Thoracic aorta (tissue), 2 donors: ENCODE results near the gene PRSS12. TPM values are rescaled to one million over a fixed set of nuclear protein-coding genes. Genes with fewer than 3 reads are reported as not detected.
A peak's percentile ranks its signal among the peaks of the same experiment; 100 is the strongest.
"Not testable (repeated sequence)": the region's sequence is repeated elsewhere in the genome, so short reads cannot be mapped to it uniquely, and the experiment has no call there.

ENCODE experiments used
- ATAC-seq: fragments of 150-250 bp; one replicate; pipeline ENCODE4 v1.8.0; 2017; ENCODE audit warnings: low read depth; ENCODE audit not compliant: insufficient number of reproducible peaks, low FRiP score
- DNase-seq: peaks from one replicate; pipeline ENCODE4 v3.0.0-alpha.2; 2020; ENCODE audit warnings: low spot score
- H3K27ac ChIP-seq, 2 donors: fragments of 200-600 bp; sonication (generic); 1 replicate in 1 of 2; 2 replicates in 1 of 2; pipeline ENCODE4 v1.5.1; 2016; ENCODE audit warnings: mild to moderate bottlenecking in 2 of 2, moderate library complexity in 2 of 2
- H3K27me3 ChIP-seq: fragments of 200-600 bp; sonication (generic); replicated peaks from 2 replicates; pipeline ENCODE4 v1.6.0; 2016; ENCODE audit warnings: mild to moderate bottlenecking; ENCODE audit not compliant: insufficient read depth
- H3K36me3 ChIP-seq: fragments of 200-600 bp; sonication (generic); one replicate; pipeline ENCODE4 v1.5.1; 2016
- H3K4me1 ChIP-seq, 2 donors: fragments of 200-600 bp; sonication (generic); 1 replicate in 1 of 2; 2 replicates in 1 of 2; pipeline versions ENCODE4 v1.5.1 to v1.6.0; 2016; ENCODE audit warnings: low read depth in 2 of 2, mild to moderate bottlenecking in 1 of 2; ENCODE audit not compliant: control insufficient read depth in 1 of 2
- H3K4me3 ChIP-seq: fragments of 200-600 bp; sonication (generic); 2 replicates; pipeline ENCODE4 v1.5.1; 2016; ENCODE audit warnings: mild to moderate bottlenecking
- H3K9me3 ChIP-seq: fragments of 200-600 bp; sonication (generic); 2 replicates; pipeline ENCODE4 v1.5.1; 2016
- CTCF ChIP-seq: fragments of 200-600 bp; sonication (generic); IDR thresholded peaks from one replicate; pipeline ENCODE4 v1.5.1; 2019; ENCODE audit warnings: antibody characterized with exemption
- total RNA-seq, 2 donors: library from RNA; depleted of rRNA; stranded (reverse); fragments of >200 nt; gene quantifications; one replicate each; pipeline versions ENCODE4 v1.1.0 to v1.2.3, GENCODE V29; 2016

PRSS12 gene
- total RNA-seq: under 1 TPM; 0.14 to 0.27 TPM

GRCh38 chr4:118352843-118353533 lies at the start of gene PRSS12:
Gene PRSS12 (minus strand): TSS chr4:118353003. CDS start chr4:118352720, 283 bp downstream.
- H3K27me3 ChIP-seq: peaks cover 15% of the 10 kb centered on the region
- ATAC-seq (no peak), DNase-seq (no peak)
- no peaks in the 10 kb centered on the region for H3K36me3 ChIP-seq
- no peaks in the 10 kb centered on the region for H3K9me3 ChIP-seq
- H3K4me3 ChIP-seq: peak within 1 kb of the TSS; percentile 55
- peaks cover 4 to 19% of the 10 kb centered on the region in 2 donors for H3K4me1 ChIP-seq
- no peak within 1 kb of the TSS for H3K27ac ChIP-seq
- TF ChIP-seq CTCF: peak; percentile 57

GRCh38 chr4:118400356-118400755 lies 47.6 kb upstream of the PRSS12 start:
- Histone ChIP-seq H3K4me3 (no peak overlapping the region), H3K9me3 (no peaks in the 10 kb centered on the region), H3K36me3 (no peaks in the 10 kb centered on the region), H3K27ac (no peak overlapping the region), H3K4me1 (no peaks in the 10 kb centered on the region), H3K27me3 (no peaks in the 10 kb centered on the region)
- TF ChIP-seq CTCF: no peak
- ATAC-seq (no peak), DNase-seq (no peak)

- not testable (repeated sequence) for H3K27me3 ChIP-seq, H3K9me3 ChIP-seq, ATAC-seq, DNase-seq, H3K36me3 ChIP-seq, H3K4me3 ChIP-seq, H3K27ac ChIP-seq, H3K4me1 ChIP-seq
Observed at GRCh38 chr4:118399883-118400282, 47.1 kb upstream of the PRSS12 start.

GRCh38 chr4:118398226-118399090 lies 45.7 kb upstream of the PRSS12 start:
- Histone ChIP-seq H3K4me1 (no peaks in the 10 kb centered on the region), H3K27ac (no peak overlapping the region), H3K36me3 (no peaks in the 10 kb centered on the region), H3K4me3 (no peak overlapping the region), H3K9me3 (no peaks in the 10 kb centered on the region), H3K27me3 (no peaks in the 10 kb centered on the region)
- no peak for DNase-seq
- no peak for TF ChIP-seq CTCF
- ATAC-seq: no peak

- Histone ChIP-seq H3K9me3 (no peaks in the 10 kb centered on the region), H3K27me3 (no peaks in the 10 kb centered on the region), H3K36me3 (no peaks in the 10 kb centered on the region), H3K27ac (no peak overlapping the region), H3K4me3 (no peak overlapping the region), H3K4me1 (no peaks in the 10 kb centered on the region)
- no peak for DNase-seq
- ATAC-seq: no peak
- no peak for TF ChIP-seq CTCF
Observed at GRCh38 chr4:118397623-118397979, 44.8 kb upstream of the PRSS12 start.
